Psoas muscle (tissue), 8 donors: ENCODE results near the gene CCN2. TPM values are rescaled to one million over a fixed set of nuclear protein-coding genes. Genes with fewer than 3 reads are reported as not detected.
A peak's percentile ranks its signal among the peaks of the same experiment; 100 is the strongest.

Source experiments
- ATAC-seq, 4 donors: fragments of 200-7000 bp; cut with Tn5 transposase; one replicate each; pipeline ENCODE4 v1.9.1; 2020; ENCODE audit warnings: moderate library complexity in 3 of 4, mild to moderate bottlenecking in 2 of 4
- DNase-seq, 2 donors: peaks; one replicate each; pipeline ENCODE4 v3.0.0-alpha.2; 2020
- H3K27ac ChIP-seq: fragments of 200-600 bp; one replicate; pipeline ENCODE4 v1.8.0; 2022
- H3K27me3 ChIP-seq, 3 donors: fragments of 200-600 bp in 1 of 3; one replicate each; pipeline versions ENCODE4 v1.6.1 to v1.8.0; 2013 to 2022; ENCODE audit warnings: low read length in 2 of 3, mild to moderate bottlenecking in 2 of 3, moderate library complexity in 1 of 3; ENCODE audit not compliant: insufficient read depth in 3 of 3
- H3K36me3 ChIP-seq, 2 donors: fragments of 200-600 bp in 1 of 2; one replicate each; pipeline versions ENCODE4 v1.6.1 to v1.8.0; 2013 to 2022; ENCODE audit warnings: low read depth in 1 of 2, mild to moderate bottlenecking in 1 of 2, moderate library complexity in 1 of 2; ENCODE audit not compliant: insufficient read depth in 1 of 2
- H3K4me1 ChIP-seq: fragments of 200-600 bp; one replicate; pipeline ENCODE4 v1.8.0; 2022
- H3K4me3 ChIP-seq: fragments of 200-600 bp; one replicate; pipeline ENCODE4 v1.8.0; 2022; ENCODE audit warnings: mild to moderate bottlenecking
- H3K9me3 ChIP-seq: fragments of 200-600 bp; one replicate; pipeline ENCODE4 v1.8.0; 2022
- WGBS, 3 donors: extraction: QIAGEN DNeasy Blood & Tissue Kit; methylation state at CpG; one replicate each; pipeline versions ENCODE4 v1.1.6 to v1.1.7; 2013; 5-methylcytosine and 5-hydroxymethylcytosine counted together
- intact Hi-C, 2 donors: fragments of 100-400 bp; cut with DNase I; formaldehyde crosslinking; loops; one replicate each; pipeline versions ENCODE4 v1.11.0 to v1.14.2; 2022
- polyA plus RNA-seq, 3 donors: library from polyadenylated mRNA; stranded (reverse); fragments of 200-250 nt; gene quantifications; one replicate each; pipeline ENCODE4 v1.2.3, GENCODE V29; 2013
- total RNA-seq, 4 donors: library from RNA; stranded (reverse); fragmentation: NEBNext Ultra II Directional in 2 of 4; extraction: Animal tissue kit (Norgen Biotek cat#: 25700) in 2 of 4; gene quantifications; one replicate each; pipeline versions ENCODE4 v1.2.1 to v1.2.4, GENCODE V29; 2021 to 2023
- TF ChIP-seq, protein P1 (sequence below): fragments of 200-600 bp; IDR thresholded peaks from one replicate; pipeline ENCODE4 v1.8.0; 2022; ENCODE audit warnings: antibody characterized with exemption
- donor health status: healthy with polysubstance abuse.
- donor health status: DM: no; HTN: no; CAD: no; lungs with moderate emphysema.
- donor health status: Bipolar disorder and iron deficiency.
- donor health status: healthy.
- donor health status: DM: yes; HTN: yes; CAD: no.
- donor health status: DM: no; HTN: no; CAD: no.
- donor health status: DM: no; HTN: no; CAD: no.
- donor health status: DM: yes; HTN: yes; CAD: no.

CCN2 gene
- total and polyA plus RNA-seq, 7 donors: 4.1 to 25.0 (median 14.3) TPM

DNA sequence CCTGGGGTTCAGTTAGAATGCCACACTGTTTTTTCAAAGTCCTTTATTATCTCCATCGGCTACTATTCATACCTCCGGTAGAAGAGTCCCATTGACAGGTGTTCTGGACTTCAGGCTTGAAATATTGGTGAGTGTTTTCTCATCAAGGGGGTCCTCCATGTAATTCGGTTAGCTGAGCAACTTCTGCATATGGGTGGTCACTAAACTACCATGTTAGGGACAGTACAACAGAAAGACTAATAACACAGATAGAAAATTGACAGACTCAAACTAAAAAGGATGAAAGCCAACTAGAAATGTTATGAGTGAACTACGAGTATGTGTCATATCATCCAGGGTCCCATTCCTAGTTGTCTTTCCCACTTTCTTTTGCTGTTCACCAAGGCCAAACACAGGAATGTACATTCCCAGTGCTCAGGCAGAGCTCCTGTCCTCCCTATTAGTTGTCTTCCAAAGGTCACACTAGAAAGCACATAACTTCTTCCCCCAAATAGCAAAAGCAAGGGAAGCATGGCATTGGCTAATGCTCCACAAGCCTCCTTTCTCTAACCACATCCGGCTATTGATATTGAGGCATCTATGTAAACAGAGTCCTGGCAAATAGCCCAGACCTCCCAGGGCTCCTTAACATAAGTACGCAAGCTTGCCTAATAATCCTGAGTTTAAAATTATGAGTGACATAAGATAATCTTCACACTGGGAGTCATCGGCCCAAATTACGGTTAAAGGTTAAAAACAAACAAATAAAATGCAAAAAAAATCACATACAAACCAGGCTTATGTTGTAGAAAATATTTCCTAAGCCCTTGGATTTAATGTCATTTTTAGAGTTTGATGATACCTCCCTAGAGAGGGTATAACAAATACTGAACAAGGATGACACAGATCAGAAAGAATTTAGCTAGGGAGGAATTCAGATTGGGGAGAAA lies 13.2 kb downstream of the CCN2 start:
- Histone ChIP-seq H3K27me3 (no peaks in the 10 kb centered on the region), H3K27ac (peak overlapping the region; percentile 34), H3K4me3 (no peak overlapping the region), H3K36me3 (no peaks in the 10 kb centered on the region), H3K4me1 (no peaks in the 10 kb centered on the region), H3K9me3 (no peaks in the 10 kb centered on the region)
- 73 to 76% (median 75%) methylated on average over 8 of the region's 8 CpGs for WGBS, 3 donors
- intact Hi-C loops: no loop called here
- DNase-seq (no peak), ATAC-seq (peak in 1 of 4 donors; percentile 46)
- TF ChIP-seq, protein P1, sequence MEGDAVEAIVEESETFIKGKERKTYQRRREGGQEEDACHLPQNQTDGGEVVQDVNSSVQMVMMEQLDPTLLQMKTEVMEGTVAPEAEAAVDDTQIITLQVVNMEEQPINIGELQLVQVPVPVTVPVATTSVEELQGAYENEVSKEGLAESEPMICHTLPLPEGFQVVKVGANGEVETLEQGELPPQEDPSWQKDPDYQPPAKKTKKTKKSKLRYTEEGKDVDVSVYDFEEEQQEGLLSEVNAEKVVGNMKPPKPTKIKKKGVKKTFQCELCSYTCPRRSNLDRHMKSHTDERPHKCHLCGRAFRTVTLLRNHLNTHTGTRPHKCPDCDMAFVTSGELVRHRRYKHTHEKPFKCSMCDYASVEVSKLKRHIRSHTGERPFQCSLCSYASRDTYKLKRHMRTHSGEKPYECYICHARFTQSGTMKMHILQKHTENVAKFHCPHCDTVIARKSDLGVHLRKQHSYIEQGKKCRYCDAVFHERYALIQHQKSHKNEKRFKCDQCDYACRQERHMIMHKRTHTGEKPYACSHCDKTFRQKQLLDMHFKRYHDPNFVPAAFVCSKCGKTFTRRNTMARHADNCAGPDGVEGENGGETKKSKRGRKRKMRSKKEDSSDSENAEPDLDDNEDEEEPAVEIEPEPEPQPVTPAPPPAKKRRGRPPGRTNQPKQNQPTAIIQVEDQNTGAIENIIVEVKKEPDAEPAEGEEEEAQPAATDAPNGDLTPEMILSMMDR: no peak

DNA sequence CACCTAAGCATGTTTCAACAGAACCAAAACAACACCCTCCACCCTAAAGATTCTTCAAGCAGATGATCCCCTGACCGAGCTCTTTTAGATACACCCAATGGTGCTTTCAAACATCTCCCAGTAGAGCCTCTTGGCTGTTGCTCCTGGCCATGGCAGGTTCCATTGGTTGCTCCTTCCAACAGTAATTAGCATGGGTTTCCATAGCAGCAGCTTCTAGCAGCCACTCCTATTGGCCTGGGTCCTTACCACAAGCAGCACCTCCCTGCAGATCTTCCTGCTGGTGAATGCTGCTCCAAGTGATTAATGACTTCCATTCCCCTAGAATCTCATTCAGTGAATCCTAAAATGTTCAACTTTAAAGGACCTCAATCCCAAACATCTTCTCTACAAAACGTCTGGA lies 13.9 kb downstream of the CCN2 start:
- Histone ChIP-seq H3K4me1 (no peaks in the 10 kb centered on the region), H3K4me3 (no peak overlapping the region), H3K27ac (no peak overlapping the region), H3K36me3 (no peaks in the 10 kb centered on the region), H3K27me3 (peaks cover 0 to 2% (median 0%) of the 10 kb centered on the region in 3 donors), H3K9me3 (no peaks in the 10 kb centered on the region)
- WGBS, 3 donors: 45 to 64% (median 59%) methylated on average over 2 of the region's 2 CpGs
- TF ChIP-seq, protein P1: no peak
- intact Hi-C loops: no loop called here
- ATAC-seq (peak in 1 of 4 donors; percentile 37), DNase-seq (peak in 1 of 2 donors; percentile 57)

DNA sequence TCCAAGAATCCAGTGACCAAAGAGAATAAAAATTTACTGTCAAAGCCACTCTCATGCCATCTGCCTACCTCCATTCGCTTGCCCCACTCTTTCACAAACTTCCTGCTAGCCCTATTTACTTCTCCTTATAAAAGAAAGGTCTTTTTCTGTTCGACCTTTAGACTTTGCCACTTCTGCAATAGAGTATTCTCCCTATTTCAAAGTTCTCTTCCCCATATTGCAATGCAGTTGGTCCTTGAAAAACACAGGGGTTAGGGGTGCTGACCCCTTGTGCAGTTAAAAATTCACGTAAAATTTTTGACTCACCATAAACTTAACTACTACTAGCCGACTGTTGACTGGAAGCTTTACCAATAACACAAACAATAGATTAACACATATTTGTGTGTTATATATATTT lies 15.0 kb downstream of the CCN2 start:
- Histone ChIP-seq H3K27me3 (peaks cover 0 to 6% (median 0%) of the 10 kb centered on the region in 3 donors), H3K4me3 (no peak overlapping the region), H3K36me3 (no peaks in the 10 kb centered on the region), H3K27ac (no peak overlapping the region), H3K4me1 (no peaks in the 10 kb centered on the region), H3K9me3 (no peaks in the 10 kb centered on the region)
- intact Hi-C loops: no loop called here
- ATAC-seq (no peak), DNase-seq (no peak)
- 86 to 93% (median 91%) methylated on average over 4 of the region's 4 CpGs for WGBS, 3 donors
- TF ChIP-seq, protein P1: no peak

DNA sequence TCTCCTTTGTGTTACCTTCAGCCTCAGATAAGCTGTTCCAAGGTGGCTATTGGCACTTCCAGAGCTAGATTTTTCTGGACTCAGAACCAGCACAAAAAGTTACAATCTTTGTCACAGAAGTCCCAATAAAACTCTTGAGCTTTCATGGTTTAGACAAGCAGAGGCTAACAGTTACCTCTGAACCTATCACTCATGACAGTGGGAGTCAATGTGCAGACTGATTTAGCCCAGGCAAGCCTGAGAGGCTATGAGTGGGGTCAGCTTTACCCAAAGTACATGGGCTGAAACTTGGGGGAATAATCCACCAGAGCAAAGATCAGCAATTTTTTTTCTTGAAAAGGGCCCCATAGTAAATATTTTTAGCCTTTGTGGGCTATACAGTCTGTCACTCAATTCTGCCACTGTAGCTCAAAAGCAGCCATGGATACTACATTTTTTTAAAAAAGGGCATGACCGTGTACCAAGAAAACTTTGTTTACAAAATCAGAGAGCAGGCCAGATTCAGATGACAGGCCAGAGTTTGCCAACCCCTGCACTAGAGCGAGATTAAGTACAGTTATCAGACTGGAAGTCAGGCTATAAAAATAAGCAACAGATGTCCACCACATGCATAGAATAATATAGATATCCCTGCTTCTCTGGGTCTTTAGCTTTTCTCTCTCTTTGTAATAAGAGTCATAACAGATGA lies 20.0 kb downstream of the CCN2 start:
- Histone ChIP-seq H3K4me3 (no peak overlapping the region), H3K9me3 (no peaks in the 10 kb centered on the region), H3K27me3 (peaks cover 0 to 6% (median 0%) of the 10 kb centered on the region in 3 donors), H3K4me1 (no peaks in the 10 kb centered on the region), H3K27ac (no peak overlapping the region), H3K36me3 (no peaks in the 10 kb centered on the region)
- ATAC-seq (no peak), DNase-seq (no peak)
- 50 to 68% (median 57%) methylated on average over 2 of the region's 2 CpGs for WGBS, 3 donors
- intact Hi-C loops: no loop called here
- TF ChIP-seq, protein P1: no peak
